OCI-LY3 (cell line): ENCODE data around the gene PIEZO1.

Source experiments
- H2AFZ ChIP-seq: fragments of 200-600, 300-600 bp; shearing (Covaris generic); 2 replicates; pipeline ENCODE4 v1.6.0; 2014; ENCODE audit warnings: antibody characterized with exemption, low read depth, low read length
- H3K27ac ChIP-seq: fragments of 200-600, 300-600 bp; sonication (generic); 2 replicates; pipeline ENCODE4 v1.5.1; 2014; ENCODE audit warnings: mild to moderate bottlenecking, low read length, moderate library complexity, mixed read lengths
- H3K27me3 ChIP-seq: fragments of 200-600, 300-600 bp; sonication (generic); 2 replicates; pipeline ENCODE4 v1.6.1; 2014; ENCODE audit warnings: low read depth, low read length, mixed read lengths
- H3K36me3 ChIP-seq: fragments of 200-600, 300-600 bp; sonication (generic); replicated peaks from 2 replicates; pipeline ENCODE3; 2014; ENCODE audit warnings: low read depth, low read length, mixed read lengths
- H3K4me1 ChIP-seq: fragments of 300-600, 200-600 bp; sonication (generic); 2 replicates; pipeline ENCODE4 v1.6.1; 2014; ENCODE audit warnings: low read length, mixed read lengths
- H3K4me2 ChIP-seq: fragments of 200-600, 300-600 bp; sonication (generic); 2 replicates; pipeline ENCODE4 v1.6.1; 2014; ENCODE audit warnings: low read length, mixed read lengths
- H3K4me3 ChIP-seq: fragments of 300-600, 200-600 bp; sonication (generic); 2 replicates; pipeline ENCODE4 v1.5.1; 2014; ENCODE audit warnings: antibody characterized with exemption, mild to moderate bottlenecking, low read length, moderate library complexity
- H3K79me2 ChIP-seq: fragments of 300-600, 200-600 bp; shearing (Covaris generic); 2 replicates; pipeline ENCODE4 v1.6.1; 2014; ENCODE audit warnings: mild to moderate bottlenecking, low read length, mixed read lengths
- H3K9ac ChIP-seq: fragments of 300-600, 200-600 bp; shearing (Covaris generic); 2 replicates; pipeline ENCODE4 v1.6.0; 2014; ENCODE audit warnings: mild to moderate bottlenecking, low read length, moderate library complexity
- H3K9me3 ChIP-seq: fragments of 200-600, 300-600 bp; shearing (Covaris generic); 2 replicates; pipeline ENCODE4 v1.6.1; 2014; ENCODE audit warnings: low read length, mixed read lengths; ENCODE audit not compliant: insufficient read depth
- H4K20me1 ChIP-seq: fragments of 200-600, 300-600 bp; sonication (generic); 2 replicates; pipeline ENCODE4 v1.6.1; 2016; ENCODE audit warnings: low read length, mixed read lengths; ENCODE audit not compliant: insufficient read depth
- CTCF ChIP-seq: fragments of 200-600, 300-600 bp; sonication (generic); IDR thresholded peaks from 2 replicates; pipeline ENCODE4 v1.5.1; 2014; ENCODE audit warnings: antibody characterized with exemption, low read length, low read depth
- EZH2phosphoT487 ChIP-seq: fragments of 200-600 bp; shearing (Covaris generic); IDR thresholded peaks from 2 replicates; pipeline ENCODE4 v1.6.1; 2018; ENCODE audit warnings: antibody characterized with exemption, mixed run types, low read depth

The PIEZO1 gene

GRCh38 chr16:88815227-88815626, 30.2 kb upstream of the PIEZO1 start:
- no peaks in the 10 kb centered on the region for H3K9me3 ChIP-seq
- H3K36me3 ChIP-seq = no peaks in the 10 kb centered on the region
- H4K20me1 ChIP-seq = peaks cover 3% of the 10 kb centered on the region; the same call in 1 of the 2 replicates
- no peak overlapping the region for H3K4me2 ChIP-seq
- H2AFZ ChIP-seq = no peak overlapping the region
- H3K27ac ChIP-seq = no peak overlapping the region
- no peak overlapping the region for H3K9ac ChIP-seq
- H3K4me1 ChIP-seq = peaks cover 6% of the 10 kb centered on the region
- H3K27me3 ChIP-seq = no peaks in the 10 kb centered on the region
- H3K4me3 ChIP-seq = no peak overlapping the region
- TF ChIP-seq EZH2phosphoT487 (no peak), CTCF (no peak)
- peaks cover 13% of the 10 kb centered on the region for H3K79me2 ChIP-seq

- H3K9me3 ChIP-seq = no peaks in the 10 kb centered on the region
- H3K9ac ChIP-seq = no peak overlapping the region
- H3K36me3 ChIP-seq = peaks cover 10% of the 10 kb centered on the region
- H3K27me3 ChIP-seq = no peaks in the 10 kb centered on the region
- no peak for TF ChIP-seq CTCF
- TF ChIP-seq EZH2phosphoT487 = no peak
- peaks cover 11% of the 10 kb centered on the region; the same call in 1 of the 2 replicates for H4K20me1 ChIP-seq
- H3K79me2 ChIP-seq = peaks cover 21% of the 10 kb centered on the region
- H3K27ac ChIP-seq = no peak overlapping the region
- no peak overlapping the region for H2AFZ ChIP-seq
- H3K4me1 ChIP-seq = peaks cover 11% of the 10 kb centered on the region
- H3K4me3 ChIP-seq = no peak overlapping the region
- H3K4me2 ChIP-seq = no peak overlapping the region
Measured at GRCh38 chr16:88814144-88814502, 29.1 kb upstream of the PIEZO1 start.

DNA sequence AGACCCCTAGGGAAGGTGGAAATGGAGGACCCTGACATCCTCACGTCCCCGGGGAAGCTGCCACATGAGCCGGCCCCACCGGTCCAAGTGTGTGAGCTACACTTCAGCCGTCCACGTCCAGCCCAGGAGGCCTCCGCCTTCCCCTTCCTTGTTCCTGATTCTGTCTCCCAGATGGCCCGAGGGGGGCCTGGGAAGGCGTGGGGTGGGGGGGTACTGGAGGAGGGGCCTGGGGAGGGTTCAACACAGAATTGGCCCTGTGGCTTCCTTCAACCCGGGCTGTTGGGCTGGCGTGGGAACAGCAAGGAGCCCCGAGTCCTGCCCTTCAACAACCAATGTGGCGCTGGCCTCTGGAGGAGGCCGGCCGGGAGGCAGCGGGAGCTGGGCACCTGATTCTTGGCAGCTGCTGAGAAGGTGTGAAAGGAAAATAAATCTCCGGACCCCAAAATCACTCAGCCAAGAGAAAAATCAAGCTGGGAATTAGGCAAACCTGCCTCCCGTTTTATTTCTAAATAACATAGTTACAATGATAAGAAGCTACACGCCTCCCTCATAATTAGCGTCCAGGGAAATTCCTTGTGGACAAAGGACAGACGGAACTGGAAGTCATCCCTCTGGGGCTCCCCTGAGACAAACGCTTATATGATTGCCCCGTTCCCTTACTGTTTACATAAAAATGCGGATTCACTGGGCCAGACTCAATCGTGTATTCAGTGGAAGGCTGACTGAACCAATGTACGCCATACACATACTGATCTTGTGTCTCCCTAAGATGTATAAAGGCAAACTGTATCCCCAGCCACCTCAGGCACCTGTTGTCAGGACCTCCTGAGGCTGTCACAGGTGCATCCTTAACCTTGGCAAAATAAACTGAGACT, 28.5 kb upstream of the PIEZO1 start:
- no peak overlapping the region for H3K9ac ChIP-seq
- no peak overlapping the region for H3K4me2 ChIP-seq
- H3K9me3 ChIP-seq = no peaks in the 10 kb centered on the region
- peaks cover 13% of the 10 kb centered on the region; the same call in 1 of the 2 replicates for H4K20me1 ChIP-seq
- H3K4me1 ChIP-seq = peaks cover 11% of the 10 kb centered on the region
- H2AFZ ChIP-seq = no peak overlapping the region
- H3K27me3 ChIP-seq = no peaks in the 10 kb centered on the region
- no peak overlapping the region for H3K4me3 ChIP-seq
- no peak for TF ChIP-seq CTCF
- TF ChIP-seq EZH2phosphoT487 = no peak
- peaks cover 21% of the 10 kb centered on the region for H3K79me2 ChIP-seq
- peaks cover 13% of the 10 kb centered on the region for H3K36me3 ChIP-seq
- no peak overlapping the region for H3K27ac ChIP-seq

- H3K9ac ChIP-seq = no peak overlapping the region
- no peaks in the 10 kb centered on the region for H3K9me3 ChIP-seq
- H3K36me3 ChIP-seq = peaks cover 22% of the 10 kb centered on the region
- H3K4me3 ChIP-seq = no peak overlapping the region
- H3K4me1 ChIP-seq = peaks cover 11% of the 10 kb centered on the region
- peaks cover 20% of the 10 kb centered on the region; the same call in 1 of the 2 replicates for H4K20me1 ChIP-seq
- no peaks in the 10 kb centered on the region for H3K27me3 ChIP-seq
- no peak overlapping the region for H2AFZ ChIP-seq
- H3K4me2 ChIP-seq = no peak overlapping the region
- no peak overlapping the region for H3K27ac ChIP-seq
- peaks cover 21% of the 10 kb centered on the region for H3K79me2 ChIP-seq
- TF ChIP-seq CTCF (no peak), EZH2phosphoT487 (no peak)
Measured at GRCh38 chr16:88812513-88813268, 27.7 kb upstream of the PIEZO1 start.
